ENCODE data around the gene FGFRL1.

FGFRL1 gene

DNA sequence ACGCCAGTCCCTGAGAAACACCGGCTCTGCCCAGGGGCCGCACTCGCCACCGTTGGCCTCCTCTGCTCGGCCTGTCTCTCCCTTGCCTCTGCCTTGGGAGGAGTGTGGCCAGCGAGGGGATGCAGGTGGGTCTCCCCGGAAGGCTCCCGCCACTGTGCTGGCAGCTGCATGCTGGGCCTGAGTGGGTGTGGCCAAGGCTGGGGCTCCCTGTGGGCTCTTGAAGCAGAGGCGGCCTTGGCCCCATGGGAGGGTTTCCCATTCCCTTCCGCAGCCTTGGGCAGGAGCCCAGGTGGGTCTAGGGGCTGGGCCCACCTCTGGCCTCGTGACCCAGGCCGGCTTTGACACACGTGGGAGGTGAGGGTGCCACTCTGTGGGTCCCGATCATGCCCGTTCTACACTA, 19.1 kb downstream of the FGFRL1 start:
- DNase-seq (ENCODE audit: insufficient read length, low spot score) (no peak), FAIRE-seq (no peak)
- no peak for TF ChIP-seq SPI1 (IDR thresholded peaks at IDR 0.05; ENCODE audit: low read depth, low read length)
- no peak for TF ChIP-seq POU2F2 (IDR thresholded peaks at IDR 0.05; ENCODE audit: low read depth, low read length)
- TF ChIP-seq POLR2A (IDR thresholded peaks at IDR 0.05; ENCODE audit: low read depth, low read length) = no peak
- TF ChIP-seq TAF1 (IDR thresholded peaks at IDR 0.05; ENCODE audit: low read depth, low read length) = no peak
- no peak for TF ChIP-seq PAX5 (IDR thresholded peaks at IDR 0.05; ENCODE audit: insufficient read depth, low read length, severe bottlenecking)
- no peak for TF ChIP-seq POLR2AphosphoS5 (IDR thresholded peaks at IDR 0.05; ENCODE audit: low read depth, low read length)

DNA sequence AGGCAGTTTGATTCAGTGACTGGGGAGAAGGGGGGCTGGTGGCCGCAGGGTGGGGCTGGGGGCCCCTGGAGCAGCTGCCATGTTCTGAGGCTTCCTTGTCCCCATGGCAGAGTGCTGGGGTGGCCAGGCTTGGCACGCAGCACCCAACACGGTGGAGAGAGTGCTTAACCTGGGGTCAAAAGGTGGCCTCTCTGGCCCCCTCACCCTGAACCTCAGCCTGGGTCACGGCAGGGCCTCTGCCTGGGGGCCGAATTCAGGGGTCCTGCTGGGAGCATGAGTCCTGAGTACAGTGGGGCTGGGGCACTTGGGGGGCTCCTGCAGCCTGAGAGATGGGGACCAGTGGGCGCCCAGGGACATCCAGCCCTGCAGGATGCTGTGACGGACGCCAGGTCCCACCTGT, 19.9 kb downstream of the FGFRL1 start:
- FAIRE-seq (no peak), DNase-seq (ENCODE audit: insufficient read length, low spot score) (no peak)
- no peak for TF ChIP-seq PAX5 (IDR thresholded peaks at IDR 0.05; ENCODE audit: insufficient read depth, low read length, severe bottlenecking)
- TF ChIP-seq POLR2AphosphoS5 (IDR thresholded peaks at IDR 0.05; ENCODE audit: low read depth, low read length) = no peak
- no peak for TF ChIP-seq TAF1 (IDR thresholded peaks at IDR 0.05; ENCODE audit: low read depth, low read length)
- no peak for TF ChIP-seq POLR2A (IDR thresholded peaks at IDR 0.05; ENCODE audit: low read depth, low read length)
- TF ChIP-seq SPI1 (IDR thresholded peaks at IDR 0.05; ENCODE audit: low read depth, low read length) = no peak
- no peak for TF ChIP-seq POU2F2 (IDR thresholded peaks at IDR 0.05; ENCODE audit: low read depth, low read length)

DNA sequence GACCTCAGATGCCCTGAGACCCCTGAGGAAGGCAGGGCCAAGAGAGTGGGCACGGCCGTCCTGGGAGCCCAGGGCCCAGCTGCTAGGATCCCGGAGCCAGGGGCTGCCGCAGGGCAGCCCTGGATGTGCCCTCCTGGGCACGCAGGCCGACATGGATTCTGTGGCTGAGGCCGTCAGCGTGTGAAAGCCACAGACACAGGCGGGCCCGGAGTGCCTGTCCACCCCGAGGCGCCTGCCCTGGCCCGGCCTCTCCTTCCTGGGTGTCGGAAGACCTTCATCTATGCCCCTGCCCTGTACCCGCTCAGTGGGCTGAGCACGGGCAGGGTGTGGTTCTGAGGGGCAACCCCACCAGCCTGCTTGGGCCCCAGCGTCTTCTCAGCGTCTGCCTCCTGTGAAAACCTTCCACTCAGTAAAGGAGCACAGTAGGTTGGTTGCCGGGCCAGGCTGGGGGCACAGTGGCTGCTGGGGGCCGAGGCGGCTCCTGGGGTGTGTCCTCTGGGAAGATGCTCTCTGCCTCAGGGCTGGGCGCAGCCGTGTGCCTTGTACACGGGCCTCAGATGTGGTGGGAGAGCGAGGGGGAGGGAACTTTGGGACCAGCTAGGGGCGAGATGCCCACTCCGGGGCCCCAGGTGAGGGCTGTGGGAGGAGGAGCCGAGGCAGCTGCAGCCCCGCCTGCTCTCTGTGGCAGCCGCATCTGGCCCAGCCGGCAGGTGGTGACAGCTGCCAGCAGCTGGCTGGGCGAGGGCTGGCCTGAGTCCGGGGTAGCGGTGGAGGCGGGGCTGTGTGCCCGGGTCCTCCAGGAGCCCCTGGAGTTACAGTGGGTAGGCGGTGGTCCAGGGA, 20.8 kb downstream of the FGFRL1 start:
- DNase-seq (ENCODE audit: insufficient read length, low spot score) (no peak), FAIRE-seq (no peak)
- TF ChIP-seq PAX5 (IDR thresholded peaks at IDR 0.05; ENCODE audit: insufficient read depth, low read length, severe bottlenecking) (no peak), SPI1 (IDR thresholded peaks at IDR 0.05; ENCODE audit: low read depth, low read length) (no peak), POU2F2 (IDR thresholded peaks at IDR 0.05; ENCODE audit: low read depth, low read length) (no peak), TAF1 (IDR thresholded peaks at IDR 0.05; ENCODE audit: low read depth, low read length) (no peak)

DNA sequence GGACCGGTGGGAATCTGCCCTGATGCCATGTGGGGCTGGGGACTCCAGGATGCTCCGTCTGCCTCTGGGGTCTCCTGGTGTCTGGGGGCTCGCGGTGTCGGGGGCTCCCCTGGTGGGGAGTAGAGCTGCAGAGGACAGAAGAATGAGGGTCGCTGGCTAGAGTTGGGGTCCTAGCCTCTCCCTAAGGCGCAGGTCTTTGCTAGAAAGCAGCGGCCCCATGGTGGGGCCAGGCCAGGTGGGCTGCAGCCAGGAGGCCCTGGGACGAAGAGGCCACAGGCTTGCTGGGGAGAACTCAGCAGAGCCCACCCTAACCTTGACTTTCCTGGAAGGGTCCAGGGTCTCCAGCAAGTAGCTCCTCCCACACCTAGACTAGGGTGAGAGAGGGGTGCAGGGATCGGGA, 21.4 kb downstream of the FGFRL1 start:
- TF ChIP-seq PAX5 (IDR thresholded peaks at IDR 0.05; ENCODE audit: insufficient read depth, low read length, severe bottlenecking) (no peak), POU2F2 (IDR thresholded peaks at IDR 0.05; ENCODE audit: low read depth, low read length) (no peak), SPI1 (IDR thresholded peaks at IDR 0.05; ENCODE audit: low read depth, low read length) (no peak), POLR2AphosphoS5 (IDR thresholded peaks at IDR 0.05; ENCODE audit: low read depth, low read length) (no peak), POLR2A (IDR thresholded peaks at IDR 0.05; ENCODE audit: low read depth, low read length) (no peak), TAF1 (IDR thresholded peaks at IDR 0.05; ENCODE audit: low read depth, low read length) (no peak)
- DNase-seq (ENCODE audit: insufficient read length, low spot score) (no peak), FAIRE-seq (no peak)

DNA sequence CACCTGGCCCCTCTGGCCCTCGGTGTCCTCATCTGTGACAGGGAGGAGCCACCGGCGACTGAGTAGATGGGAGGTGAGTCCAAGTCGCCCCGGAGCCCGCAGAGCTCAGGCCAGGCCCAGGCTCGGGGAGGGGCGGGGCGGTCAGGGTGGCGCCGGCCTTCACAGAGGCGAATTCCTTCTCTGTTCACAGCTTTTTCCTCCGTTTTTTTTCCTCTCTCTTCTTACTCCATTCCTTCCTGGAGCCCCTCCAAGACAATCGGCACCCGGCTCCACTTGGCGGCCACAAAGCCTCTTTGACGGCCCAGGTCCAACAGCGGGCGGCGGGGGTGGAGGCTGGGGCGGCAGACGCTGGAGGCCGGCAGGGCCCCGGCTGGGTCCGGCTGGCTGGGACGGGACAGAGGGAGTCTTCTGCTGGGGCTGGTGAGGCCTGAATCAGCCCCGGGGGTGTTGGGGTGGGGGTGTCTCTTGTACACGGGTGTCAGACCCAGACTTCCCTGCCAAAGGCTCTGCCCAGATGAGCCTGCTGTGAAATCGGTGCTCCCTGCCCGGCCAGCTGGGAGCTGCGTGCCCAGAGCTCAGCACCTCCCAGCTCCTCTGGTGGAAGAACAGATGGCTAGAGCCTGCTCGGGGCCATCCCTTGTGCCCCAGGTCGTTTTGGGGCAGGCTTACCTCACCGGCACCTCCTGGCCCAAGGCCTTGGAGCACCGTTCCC, 22.6 kb downstream of the FGFRL1 start:
- DNase-seq (ENCODE audit: insufficient read length, low spot score) (no peak), FAIRE-seq (no peak)
- TF ChIP-seq SPI1 (IDR thresholded peaks at IDR 0.05; ENCODE audit: low read depth, low read length) = no peak
- TF ChIP-seq POLR2AphosphoS5 (IDR thresholded peaks at IDR 0.05; ENCODE audit: low read depth, low read length) = no peak
- no peak for TF ChIP-seq PAX5 (IDR thresholded peaks at IDR 0.05; ENCODE audit: insufficient read depth, low read length, severe bottlenecking)
- TF ChIP-seq TAF1 (IDR thresholded peaks at IDR 0.05; ENCODE audit: low read depth, low read length) = no peak
- no peak for TF ChIP-seq POU2F2 (IDR thresholded peaks at IDR 0.05; ENCODE audit: low read depth, low read length)
- TF ChIP-seq POLR2A (IDR thresholded peaks at IDR 0.05; ENCODE audit: low read depth, low read length) = no peak

DNA sequence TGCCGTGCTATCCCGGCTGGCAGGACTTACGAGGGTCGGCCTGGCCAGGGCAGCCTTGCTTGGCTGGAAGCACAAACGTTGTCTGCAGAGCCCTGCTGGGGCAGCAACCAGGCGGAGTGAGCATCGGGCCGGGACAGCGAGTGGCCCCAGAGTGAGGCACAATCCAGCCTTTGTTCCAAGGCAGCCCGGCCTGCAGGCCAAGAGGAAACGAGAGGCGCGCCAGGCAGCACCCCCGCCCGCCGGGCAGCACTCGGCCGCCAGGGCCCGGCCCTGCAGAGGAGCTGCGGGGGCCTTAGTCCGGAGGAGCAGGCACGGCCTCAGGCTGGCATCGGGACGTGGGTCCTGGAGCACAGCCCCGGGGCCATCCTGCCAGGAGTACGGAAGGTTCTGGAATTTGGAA, 24.1 kb downstream of the FGFRL1 start:
- no peak for FAIRE-seq
- DNase-seq (ENCODE audit: insufficient read length, low spot score) = no peak
- no peak for TF ChIP-seq POLR2A (IDR thresholded peaks at IDR 0.05; ENCODE audit: low read depth, low read length)
- TF ChIP-seq POLR2AphosphoS5 (IDR thresholded peaks at IDR 0.05; ENCODE audit: low read depth, low read length) = no peak
- no peak for TF ChIP-seq PAX5 (IDR thresholded peaks at IDR 0.05; ENCODE audit: insufficient read depth, low read length, severe bottlenecking)
- TF ChIP-seq TAF1 (IDR thresholded peaks at IDR 0.05; ENCODE audit: low read depth, low read length) = no peak
- TF ChIP-seq POU2F2 (IDR thresholded peaks at IDR 0.05; ENCODE audit: low read depth, low read length) = no peak
- TF ChIP-seq SPI1 (IDR thresholded peaks at IDR 0.05; ENCODE audit: low read depth, low read length) = no peak

DNA sequence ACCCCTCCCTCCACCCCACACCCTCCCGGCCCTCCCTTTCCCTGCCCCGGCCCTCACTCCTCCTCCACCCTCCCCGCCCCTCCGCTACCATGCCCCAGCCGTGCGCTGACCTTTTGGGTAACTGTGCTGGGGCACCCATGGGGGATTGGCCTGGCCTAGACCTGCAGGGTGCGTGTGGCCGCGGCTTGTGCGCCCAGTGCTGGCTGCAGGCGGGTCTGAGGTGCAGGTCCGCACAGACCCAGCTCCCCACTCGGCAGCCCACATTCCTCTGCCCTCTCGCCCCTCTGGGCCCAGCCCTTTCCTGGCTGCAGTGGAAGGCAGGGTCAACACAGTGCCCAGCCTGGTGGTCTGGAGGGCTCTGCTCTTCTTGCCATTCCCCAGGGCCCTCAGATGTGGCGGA, 24.7 kb downstream of the FGFRL1 start:
- TF ChIP-seq POLR2AphosphoS5 (IDR thresholded peaks at IDR 0.05; ENCODE audit: low read depth, low read length) (no peak), SPI1 (IDR thresholded peaks at IDR 0.05; ENCODE audit: low read depth, low read length) (no peak), POLR2A (IDR thresholded peaks at IDR 0.05; ENCODE audit: low read depth, low read length) (no peak), TAF1 (IDR thresholded peaks at IDR 0.05; ENCODE audit: low read depth, low read length) (no peak), POU2F2 (IDR thresholded peaks at IDR 0.05; ENCODE audit: low read depth, low read length) (no peak), PAX5 (IDR thresholded peaks at IDR 0.05; ENCODE audit: insufficient read depth, low read length, severe bottlenecking) (no peak)
- DNase-seq (ENCODE audit: insufficient read length, low spot score) = no peak
- FAIRE-seq = no peak

DNA sequence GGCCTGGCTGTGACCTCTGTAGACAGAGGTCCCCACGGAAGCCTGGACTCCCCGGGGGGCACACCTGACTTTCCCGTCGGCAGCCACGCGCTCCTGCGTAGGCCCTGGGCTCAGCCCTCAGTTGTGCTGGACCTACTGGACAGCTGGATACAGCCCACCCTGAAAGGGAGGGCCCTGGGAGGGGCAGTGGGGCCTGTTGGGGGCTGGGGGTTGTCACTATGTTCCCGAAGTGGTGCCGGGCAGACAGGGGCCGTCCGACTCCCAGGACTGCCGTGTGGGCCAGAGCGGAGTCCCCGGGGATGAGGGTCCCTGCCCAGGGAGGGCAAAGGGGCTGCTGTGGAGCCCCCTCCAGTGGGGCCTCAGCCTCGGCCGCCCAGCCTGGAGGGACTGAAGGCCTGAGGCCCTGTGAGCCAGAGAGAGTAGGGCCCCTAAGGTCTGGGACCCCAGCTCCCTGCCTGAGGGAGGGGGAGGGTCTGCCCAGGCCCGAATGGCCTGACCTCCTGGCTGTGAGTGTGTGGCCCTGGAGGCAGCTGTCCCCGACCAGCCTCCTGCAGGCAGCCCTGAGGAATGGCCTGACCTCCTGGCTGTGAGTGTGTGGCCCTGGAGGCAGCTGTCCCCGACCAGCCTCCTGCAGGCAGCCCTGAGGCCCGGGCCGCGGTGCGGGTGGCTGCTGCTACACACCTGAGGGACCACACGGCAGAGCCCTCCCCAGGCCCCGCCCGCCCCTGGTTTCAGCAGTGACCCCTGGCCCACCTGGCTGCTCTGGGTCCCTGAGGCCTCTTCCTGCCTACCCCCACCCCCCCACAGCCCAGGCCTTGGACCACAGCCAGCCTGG, 25.8 kb downstream of the FGFRL1 start:
- no peak for DNase-seq (ENCODE audit: insufficient read length, low spot score)
- TF ChIP-seq PAX5 (IDR thresholded peaks at IDR 0.05; ENCODE audit: insufficient read depth, low read length, severe bottlenecking) (no peak), POU2F2 (IDR thresholded peaks at IDR 0.05; ENCODE audit: low read depth, low read length) (no peak), TAF1 (IDR thresholded peaks at IDR 0.05; ENCODE audit: low read depth, low read length) (no peak), POLR2A (IDR thresholded peaks at IDR 0.05; ENCODE audit: low read depth, low read length) (no peak), SPI1 (IDR thresholded peaks at IDR 0.05; ENCODE audit: low read depth, low read length) (no peak), POLR2AphosphoS5 (IDR thresholded peaks at IDR 0.05; ENCODE audit: low read depth, low read length) (no peak)
- no peak for FAIRE-seq

Data from GM12891 (cell line).